Fibroblast of mammary gland (primary cell): ENCODE measurements around the gene ANKHD1.

Experiments
- DNase-seq: peaks from one replicate; pipeline ENCODE4 v3.0.0-alpha.2; 2010; ENCODE audit warnings: low read depth
- H3K4me3 ChIP-seq: 2 replicates; pipeline ENCODE4 v1.5.1; 2011; ENCODE audit warnings: low read depth, mild to moderate bottlenecking, low read length, moderate library complexity; ENCODE audit not compliant: control insufficient read depth
- CTCF ChIP-seq: conservative IDR thresholded peaks from 2 replicates; pipeline ENCODE4 v1.5.1; 2011; ENCODE audit warnings: low read depth, low read length, inconsistent platforms; ENCODE audit not compliant: control insufficient read depth, insufficient read depth

Gene ANKHD1

GRCh38 chr5:140556438-140556837 lies 154.8 kb downstream of the ANKHD1 start:
- peak overlapping the region; percentile 84 for H3K4me3 ChIP-seq
- DNase-seq, result peak; percentile 36
- TF ChIP-seq CTCF, result no peak

- peak; percentile 83 for DNase-seq
- no peak for TF ChIP-seq CTCF
- peak within 1 kb of the TSS; percentile 84 for H3K4me3 ChIP-seq
Measured at GRCh38 chr5:140557136-140557805, 155.6 kb downstream of the ANKHD1 start, which contains the start of gene SRA1. SRA1 (minus strand) TSS chr5:140557473; CDS start chr5:140557452, 21 bp downstream.

GRCh38 chr5:140557965-140558364 lies 156.3 kb downstream of the ANKHD1 start:
- TF ChIP-seq CTCF, result no peak
- no peak for DNase-seq
- no peak overlapping the region for H3K4me3 ChIP-seq

- no peak for TF ChIP-seq CTCF
- no peak overlapping the region for H3K4me3 ChIP-seq
- DNase-seq, result no peak
Measured at GRCh38 chr5:140558542-140558941, 156.9 kb downstream of the ANKHD1 start.

- no peak for TF ChIP-seq CTCF
- no peak for DNase-seq
- no peak overlapping the region for H3K4me3 ChIP-seq
Measured at GRCh38 chr5:140560227-140560626, 158.6 kb downstream of the ANKHD1 start.

- no peak overlapping the region for H3K4me3 ChIP-seq
- no peak for TF ChIP-seq CTCF
- DNase-seq, result no peak
Measured at GRCh38 chr5:140561753-140562523, 160.3 kb downstream of the ANKHD1 start.

- TF ChIP-seq CTCF, result no peak
- H3K4me3 ChIP-seq, result peak overlapping the region; percentile 97
- no peak for DNase-seq
Measured at GRCh38 chr5:140563596-140563995, 162.0 kb downstream of the ANKHD1 start.
